ENCODE results near the gene ERGIC1. TPM values are rescaled to one million over a fixed set of nuclear protein-coding genes. Genes with fewer than 3 reads are reported as not detected.

Gene ERGIC1
- total and polyA plus RNA-seq, 2 of the 8 experiments (the other 6 are each of a cell fraction or from before 2014, with no cell fraction given): 95.3 to 106 TPM

DNA sequence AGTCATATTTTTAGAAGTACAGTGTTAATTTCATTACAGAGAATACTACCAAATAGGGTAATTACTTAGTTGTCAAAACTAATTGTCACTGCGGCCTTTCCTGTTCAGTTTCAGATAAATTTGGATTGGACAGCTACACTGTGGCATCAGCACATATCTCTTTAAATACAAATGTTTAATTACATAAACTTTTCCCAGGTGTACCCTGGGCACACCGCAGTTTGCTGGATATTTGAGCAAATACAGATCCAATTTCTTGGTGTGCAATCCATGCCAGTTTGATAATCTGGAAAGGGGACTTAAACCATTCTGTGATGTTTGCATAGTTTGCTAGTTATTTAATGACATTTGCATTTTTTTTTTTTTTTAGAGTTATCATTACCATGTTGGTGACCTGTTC, 160.4 kb downstream of the ERGIC1 start (continued):
- TF ChIP-seq, protein P1, sequence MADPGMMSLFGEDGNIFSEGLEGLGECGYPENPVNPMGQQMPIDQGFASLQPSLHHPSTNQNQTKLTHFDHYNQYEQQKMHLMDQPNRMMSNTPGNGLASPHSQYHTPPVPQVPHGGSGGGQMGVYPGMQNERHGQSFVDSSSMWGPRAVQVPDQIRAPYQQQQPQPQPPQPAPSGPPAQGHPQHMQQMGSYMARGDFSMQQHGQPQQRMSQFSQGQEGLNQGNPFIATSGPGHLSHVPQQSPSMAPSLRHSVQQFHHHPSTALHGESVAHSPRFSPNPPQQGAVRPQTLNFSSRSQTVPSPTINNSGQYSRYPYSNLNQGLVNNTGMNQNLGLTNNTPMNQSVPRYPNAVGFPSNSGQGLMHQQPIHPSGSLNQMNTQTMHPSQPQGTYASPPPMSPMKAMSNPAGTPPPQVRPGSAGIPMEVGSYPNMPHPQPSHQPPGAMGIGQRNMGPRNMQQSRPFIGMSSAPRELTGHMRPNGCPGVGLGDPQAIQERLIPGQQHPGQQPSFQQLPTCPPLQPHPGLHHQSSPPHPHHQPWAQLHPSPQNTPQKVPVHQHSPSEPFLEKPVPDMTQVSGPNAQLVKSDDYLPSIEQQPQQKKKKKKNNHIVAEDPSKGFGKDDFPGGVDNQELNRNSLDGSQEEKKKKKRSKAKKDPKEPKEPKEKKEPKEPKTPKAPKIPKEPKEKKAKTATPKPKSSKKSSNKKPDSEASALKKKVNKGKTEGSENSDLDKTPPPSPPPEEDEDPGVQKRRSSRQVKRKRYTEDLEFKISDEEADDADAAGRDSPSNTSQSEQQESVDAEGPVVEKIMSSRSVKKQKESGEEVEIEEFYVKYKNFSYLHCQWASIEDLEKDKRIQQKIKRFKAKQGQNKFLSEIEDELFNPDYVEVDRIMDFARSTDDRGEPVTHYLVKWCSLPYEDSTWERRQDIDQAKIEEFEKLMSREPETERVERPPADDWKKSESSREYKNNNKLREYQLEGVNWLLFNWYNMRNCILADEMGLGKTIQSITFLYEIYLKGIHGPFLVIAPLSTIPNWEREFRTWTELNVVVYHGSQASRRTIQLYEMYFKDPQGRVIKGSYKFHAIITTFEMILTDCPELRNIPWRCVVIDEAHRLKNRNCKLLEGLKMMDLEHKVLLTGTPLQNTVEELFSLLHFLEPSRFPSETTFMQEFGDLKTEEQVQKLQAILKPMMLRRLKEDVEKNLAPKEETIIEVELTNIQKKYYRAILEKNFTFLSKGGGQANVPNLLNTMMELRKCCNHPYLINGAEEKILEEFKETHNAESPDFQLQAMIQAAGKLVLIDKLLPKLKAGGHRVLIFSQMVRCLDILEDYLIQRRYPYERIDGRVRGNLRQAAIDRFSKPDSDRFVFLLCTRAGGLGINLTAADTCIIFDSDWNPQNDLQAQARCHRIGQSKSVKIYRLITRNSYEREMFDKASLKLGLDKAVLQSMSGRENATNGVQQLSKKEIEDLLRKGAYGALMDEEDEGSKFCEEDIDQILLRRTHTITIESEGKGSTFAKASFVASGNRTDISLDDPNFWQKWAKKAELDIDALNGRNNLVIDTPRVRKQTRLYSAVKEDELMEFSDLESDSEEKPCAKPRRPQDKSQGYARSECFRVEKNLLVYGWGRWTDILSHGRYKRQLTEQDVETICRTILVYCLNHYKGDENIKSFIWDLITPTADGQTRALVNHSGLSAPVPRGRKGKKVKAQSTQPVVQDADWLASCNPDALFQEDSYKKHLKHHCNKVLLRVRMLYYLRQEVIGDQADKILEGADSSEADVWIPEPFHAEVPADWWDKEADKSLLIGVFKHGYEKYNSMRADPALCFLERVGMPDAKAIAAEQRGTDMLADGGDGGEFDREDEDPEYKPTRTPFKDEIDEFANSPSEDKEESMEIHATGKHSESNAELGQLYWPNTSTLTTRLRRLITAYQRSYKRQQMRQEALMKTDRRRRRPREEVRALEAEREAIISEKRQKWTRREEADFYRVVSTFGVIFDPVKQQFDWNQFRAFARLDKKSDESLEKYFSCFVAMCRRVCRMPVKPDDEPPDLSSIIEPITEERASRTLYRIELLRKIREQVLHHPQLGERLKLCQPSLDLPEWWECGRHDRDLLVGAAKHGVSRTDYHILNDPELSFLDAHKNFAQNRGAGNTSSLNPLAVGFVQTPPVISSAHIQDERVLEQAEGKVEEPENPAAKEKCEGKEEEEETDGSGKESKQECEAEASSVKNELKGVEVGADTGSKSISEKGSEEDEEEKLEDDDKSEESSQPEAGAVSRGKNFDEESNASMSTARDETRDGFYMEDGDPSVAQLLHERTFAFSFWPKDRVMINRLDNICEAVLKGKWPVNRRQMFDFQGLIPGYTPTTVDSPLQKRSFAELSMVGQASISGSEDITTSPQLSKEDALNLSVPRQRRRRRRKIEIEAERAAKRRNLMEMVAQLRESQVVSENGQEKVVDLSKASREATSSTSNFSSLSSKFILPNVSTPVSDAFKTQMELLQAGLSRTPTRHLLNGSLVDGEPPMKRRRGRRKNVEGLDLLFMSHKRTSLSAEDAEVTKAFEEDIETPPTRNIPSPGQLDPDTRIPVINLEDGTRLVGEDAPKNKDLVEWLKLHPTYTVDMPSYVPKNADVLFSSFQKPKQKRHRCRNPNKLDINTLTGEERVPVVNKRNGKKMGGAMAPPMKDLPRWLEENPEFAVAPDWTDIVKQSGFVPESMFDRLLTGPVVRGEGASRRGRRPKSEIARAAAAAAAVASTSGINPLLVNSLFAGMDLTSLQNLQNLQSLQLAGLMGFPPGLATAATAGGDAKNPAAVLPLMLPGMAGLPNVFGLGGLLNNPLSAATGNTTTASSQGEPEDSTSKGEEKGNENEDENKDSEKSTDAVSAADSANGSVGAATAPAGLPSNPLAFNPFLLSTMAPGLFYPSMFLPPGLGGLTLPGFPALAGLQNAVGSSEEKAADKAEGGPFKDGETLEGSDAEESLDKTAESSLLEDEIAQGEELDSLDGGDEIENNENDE (IDR thresholded peaks at IDR 0.05; ENCODE audit: insufficient replicate concordance, low read length): no peak
- TF ChIP-seq ASH2L (IDR thresholded peaks at IDR 0.05; ENCODE audit: low read length) (no peak), TBP (IDR thresholded peaks at IDR 0.05; ENCODE audit: low read depth, low read length) (no peak), GABPA (IDR thresholded peaks at IDR 0.05; ENCODE audit: borderline replicate concordance, insufficient read depth, low read length) (no peak), CHD1 (IDR thresholded peaks at IDR 0.05; ENCODE audit: low read depth, low read length) (no peak), EGR1 (IDR thresholded peaks at IDR 0.05; ENCODE audit: borderline replicate concordance, low read depth, low read length) (no peak), BCL11A (IDR thresholded peaks at IDR 0.05; ENCODE audit: low read depth in 2 of 2, low read length in 2 of 2) (no peak)
- TF ChIP-seq, protein P2, sequence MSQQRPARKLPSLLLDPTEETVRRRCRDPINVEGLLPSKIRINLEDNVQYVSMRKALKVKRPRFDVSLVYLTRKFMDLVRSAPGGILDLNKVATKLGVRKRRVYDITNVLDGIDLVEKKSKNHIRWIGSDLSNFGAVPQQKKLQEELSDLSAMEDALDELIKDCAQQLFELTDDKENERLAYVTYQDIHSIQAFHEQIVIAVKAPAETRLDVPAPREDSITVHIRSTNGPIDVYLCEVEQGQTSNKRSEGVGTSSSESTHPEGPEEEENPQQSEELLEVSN (IDR thresholded peaks at IDR 0.05): no peak
- TF ChIP-seq, protein P3, sequence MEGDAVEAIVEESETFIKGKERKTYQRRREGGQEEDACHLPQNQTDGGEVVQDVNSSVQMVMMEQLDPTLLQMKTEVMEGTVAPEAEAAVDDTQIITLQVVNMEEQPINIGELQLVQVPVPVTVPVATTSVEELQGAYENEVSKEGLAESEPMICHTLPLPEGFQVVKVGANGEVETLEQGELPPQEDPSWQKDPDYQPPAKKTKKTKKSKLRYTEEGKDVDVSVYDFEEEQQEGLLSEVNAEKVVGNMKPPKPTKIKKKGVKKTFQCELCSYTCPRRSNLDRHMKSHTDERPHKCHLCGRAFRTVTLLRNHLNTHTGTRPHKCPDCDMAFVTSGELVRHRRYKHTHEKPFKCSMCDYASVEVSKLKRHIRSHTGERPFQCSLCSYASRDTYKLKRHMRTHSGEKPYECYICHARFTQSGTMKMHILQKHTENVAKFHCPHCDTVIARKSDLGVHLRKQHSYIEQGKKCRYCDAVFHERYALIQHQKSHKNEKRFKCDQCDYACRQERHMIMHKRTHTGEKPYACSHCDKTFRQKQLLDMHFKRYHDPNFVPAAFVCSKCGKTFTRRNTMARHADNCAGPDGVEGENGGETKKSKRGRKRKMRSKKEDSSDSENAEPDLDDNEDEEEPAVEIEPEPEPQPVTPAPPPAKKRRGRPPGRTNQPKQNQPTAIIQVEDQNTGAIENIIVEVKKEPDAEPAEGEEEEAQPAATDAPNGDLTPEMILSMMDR (IDR thresholded peaks at IDR 0.05; ENCODE audit: control extremely low read depth in 1 of 3, insufficient read depth in 1 of 3, low read depth in 1 of 3, low read length in 3 of 3): no peak
